ENCODE results near the gene LSAMP. TPM values are rescaled to one million over a fixed set of nuclear protein-coding genes. Genes with fewer than 3 reads are reported as not detected.

LSAMP gene
- total RNA-seq, 2 donors from 2014 or later = 1.6 to 4.7 TPM

- ATAC-seq (no peak), DNase-seq (no peak)
- intact Hi-C loops (cut with DNase I) = no loop called here
Measured at GRCh38 chr3:116306149-116306548, 139.1 kb downstream of the LSAMP start.

GRCh38 chr3:116302087-116302747 is 143.1 kb downstream of the LSAMP start:
- ATAC-seq (no peak), DNase-seq (no peak)
- intact Hi-C loops (cut with DNase I) = no loop called here

- ATAC-seq = no peak
- no peak for DNase-seq
- intact Hi-C loops (cut with DNase I) = no loop called here
Measured at GRCh38 chr3:116301422-116301821, 143.9 kb downstream of the LSAMP start.

DNA sequence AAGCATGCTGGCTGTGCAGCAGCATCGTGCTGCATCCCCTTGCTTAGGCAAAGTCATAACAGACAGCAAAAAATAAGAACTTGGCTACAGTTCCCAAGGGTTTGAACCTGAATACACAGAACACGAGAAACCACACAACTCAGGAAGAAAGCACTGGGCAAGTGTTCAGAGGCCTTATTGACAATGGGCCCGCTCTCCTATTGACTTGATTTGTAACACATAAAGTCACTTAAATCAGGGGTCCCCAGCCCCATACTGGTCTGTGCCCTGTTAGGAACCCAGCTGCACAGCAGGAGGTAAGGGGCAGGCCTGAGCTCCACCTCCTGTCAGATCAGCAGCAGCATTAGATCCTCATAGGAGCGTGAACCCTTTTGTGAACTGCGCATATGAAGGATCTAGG is 145.1 kb downstream of the LSAMP start:
- ATAC-seq = no peak

DNA sequence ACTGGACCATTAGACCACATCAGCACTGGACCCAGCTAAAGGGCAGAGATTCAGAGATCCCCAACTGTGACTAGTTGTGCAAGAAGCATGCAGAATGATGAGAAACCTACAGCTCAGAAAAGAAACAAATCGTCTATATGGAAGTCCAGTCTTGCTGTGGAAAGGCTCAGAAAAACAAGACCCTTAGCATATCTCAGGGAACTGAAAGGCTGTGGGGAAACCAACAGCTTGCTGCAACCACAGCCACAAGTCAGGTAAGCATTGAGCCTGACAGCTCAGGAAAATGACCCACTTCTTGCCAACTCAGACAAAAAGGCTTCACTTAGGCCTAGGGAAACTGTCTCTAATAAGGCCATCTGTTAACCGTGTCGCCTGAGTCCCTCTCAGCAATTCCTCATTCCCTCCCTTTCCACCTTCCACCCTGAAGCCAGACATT is 145.6 kb downstream of the LSAMP start:
- DNase-seq = no peak
- intact Hi-C loops (cut with DNase I) = no loop called here
- no peak for ATAC-seq

More for the DNA sequence above, 145.1 kb downstream of the LSAMP start:
- intact Hi-C loops (cut with DNase I) = no loop called here
- DNase-seq = no peak

DNA sequence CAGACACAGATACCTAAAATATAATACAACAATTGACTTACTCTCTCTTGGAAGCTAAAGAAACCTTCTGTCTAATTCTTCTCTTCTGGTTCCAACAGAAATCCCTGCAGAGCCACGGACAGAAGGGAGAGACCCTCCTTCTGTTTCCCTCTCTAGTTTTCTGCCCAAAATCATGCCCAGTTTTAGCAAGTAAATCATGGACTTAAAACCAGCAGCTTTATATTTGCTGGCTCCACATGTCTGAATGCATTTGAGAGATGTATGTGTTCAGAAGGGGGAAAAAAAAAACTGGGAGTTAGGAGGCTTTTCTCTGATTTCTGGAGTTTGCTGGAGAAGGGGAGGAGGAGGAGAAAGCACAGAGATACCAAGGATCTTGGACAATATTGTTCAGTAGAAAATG is 147.1 kb downstream of the LSAMP start:
- intact Hi-C loops (cut with DNase I) = no loop called here
- DNase-seq (no peak), ATAC-seq (no peak)

- DNase-seq = no peak
- no peak for ATAC-seq
- intact Hi-C loops (cut with DNase I) = no loop called here
Measured at GRCh38 chr3:116291141-116291540, 154.1 kb downstream of the LSAMP start.

- DNase-seq (no peak), ATAC-seq (no peak)
- intact Hi-C loops (cut with DNase I) = no loop called here
Measured at GRCh38 chr3:116288485-116288884, 156.8 kb downstream of the LSAMP start.

GRCh38 chr3:116285781-116286421 is 159.4 kb downstream of the LSAMP start:
- ATAC-seq (no peak), DNase-seq (no peak)
- intact Hi-C loops (cut with DNase I) = no loop called here

GRCh38 chr3:116281313-116282143 is 163.8 kb downstream of the LSAMP start:
- no peak for ATAC-seq
- intact Hi-C loops (cut with DNase I) = no loop called here
- no peak for DNase-seq

GRCh38 chr3:116280130-116280740 is 165.1 kb downstream of the LSAMP start:
- ATAC-seq (peak in 1 of 2 donors; percentile 15), DNase-seq (no peak)
- intact Hi-C loops (cut with DNase I) = no loop called here

- ATAC-seq (no peak), DNase-seq (no peak)
- intact Hi-C loops (cut with DNase I) = no loop called here
Measured at GRCh38 chr3:116276675-116277074, 168.6 kb downstream of the LSAMP start.

- intact Hi-C loops (cut with DNase I) = no loop called here
- DNase-seq (no peak), ATAC-seq (no peak)
Measured at GRCh38 chr3:116270056-116270455, 175.2 kb downstream of the LSAMP start.

- intact Hi-C loops (cut with DNase I) = no loop called here
Measured at GRCh38 chr3:116267116-116267515, 178.2 kb downstream of the LSAMP start.

DNA sequence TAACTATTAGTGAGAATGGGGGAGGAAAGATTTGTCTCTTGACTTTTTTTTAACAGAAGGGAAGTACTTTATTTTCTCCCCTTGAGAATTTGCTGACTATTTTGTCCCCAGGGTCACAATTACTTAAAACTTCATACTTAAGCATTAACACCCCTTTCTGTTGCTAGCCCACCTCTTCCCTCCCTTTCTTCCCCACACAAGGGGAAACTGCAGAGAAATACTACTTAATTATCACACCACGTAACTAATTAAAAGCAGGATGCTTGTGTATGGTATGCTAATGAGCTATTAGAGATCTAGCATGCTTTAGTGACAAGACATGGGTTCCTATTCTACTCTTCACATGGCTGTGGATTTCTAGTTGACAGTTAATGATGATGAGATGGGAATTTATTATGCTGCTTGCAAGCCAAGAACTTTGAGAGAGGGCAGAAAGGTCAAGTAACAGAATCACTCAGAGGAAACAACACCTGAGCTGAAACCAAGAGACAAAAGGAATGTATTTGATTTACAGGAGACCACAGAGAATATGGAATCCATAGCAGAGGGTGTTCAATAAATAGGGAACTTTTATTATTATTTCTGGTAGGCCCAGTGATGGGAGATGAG is 179.2 kb downstream of the LSAMP start:
- ATAC-seq (no peak), DNase-seq (no peak)

More at GRCh38 chr3:116267116-116267515, 178.2 kb downstream of the LSAMP start:
- DNase-seq = no peak
- no peak for ATAC-seq

GRCh38 chr3:116265320-116265695 is 180.0 kb downstream of the LSAMP start:
- DNase-seq = no peak
- intact Hi-C loops (cut with DNase I) = no loop called here
- ATAC-seq = no peak

More for the DNA sequence above, 179.2 kb downstream of the LSAMP start:
- intact Hi-C loops (cut with DNase I) = no loop called here

DNA sequence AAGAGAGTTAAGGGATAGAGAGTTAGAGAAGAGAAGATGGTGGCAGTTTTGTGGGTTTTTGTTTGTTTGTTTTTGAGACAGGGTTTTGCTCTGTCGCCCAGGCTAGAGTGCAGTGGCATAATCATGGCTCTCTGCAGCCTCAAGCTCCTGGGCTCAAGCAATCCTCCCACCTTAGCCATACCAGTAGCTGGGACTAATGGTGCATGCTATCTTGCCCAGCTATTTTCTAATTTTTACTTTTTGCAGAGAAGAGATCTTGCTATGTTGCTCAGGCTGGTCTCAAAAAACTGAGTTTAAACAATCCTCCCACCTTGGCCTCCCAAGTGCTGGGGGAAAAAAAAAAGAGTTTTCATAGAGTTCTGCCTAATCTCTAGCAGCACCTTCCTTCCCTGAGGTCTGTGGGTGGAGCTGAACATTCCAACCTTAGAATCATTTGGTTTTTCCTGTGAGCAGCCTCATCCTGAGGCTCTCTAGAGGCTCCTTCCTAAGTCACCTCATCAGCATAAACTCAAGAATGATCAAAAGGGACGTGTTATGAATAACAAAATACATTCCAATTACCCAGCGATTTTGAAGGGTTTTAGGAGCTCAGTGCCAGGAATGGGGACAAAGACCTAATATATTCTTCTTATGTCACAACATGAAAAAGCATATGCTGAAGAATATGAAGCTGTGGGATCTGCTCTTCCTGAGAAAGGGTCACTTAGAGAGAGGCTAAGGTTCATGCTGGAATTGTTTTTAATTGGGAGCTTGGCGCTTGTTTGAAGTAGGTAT is 180.6 kb downstream of the LSAMP start:
- ATAC-seq = peak in 1 of 2 donors; percentile 34
- intact Hi-C loops (cut with DNase I) = no loop called here
- DNase-seq = no peak

DNA sequence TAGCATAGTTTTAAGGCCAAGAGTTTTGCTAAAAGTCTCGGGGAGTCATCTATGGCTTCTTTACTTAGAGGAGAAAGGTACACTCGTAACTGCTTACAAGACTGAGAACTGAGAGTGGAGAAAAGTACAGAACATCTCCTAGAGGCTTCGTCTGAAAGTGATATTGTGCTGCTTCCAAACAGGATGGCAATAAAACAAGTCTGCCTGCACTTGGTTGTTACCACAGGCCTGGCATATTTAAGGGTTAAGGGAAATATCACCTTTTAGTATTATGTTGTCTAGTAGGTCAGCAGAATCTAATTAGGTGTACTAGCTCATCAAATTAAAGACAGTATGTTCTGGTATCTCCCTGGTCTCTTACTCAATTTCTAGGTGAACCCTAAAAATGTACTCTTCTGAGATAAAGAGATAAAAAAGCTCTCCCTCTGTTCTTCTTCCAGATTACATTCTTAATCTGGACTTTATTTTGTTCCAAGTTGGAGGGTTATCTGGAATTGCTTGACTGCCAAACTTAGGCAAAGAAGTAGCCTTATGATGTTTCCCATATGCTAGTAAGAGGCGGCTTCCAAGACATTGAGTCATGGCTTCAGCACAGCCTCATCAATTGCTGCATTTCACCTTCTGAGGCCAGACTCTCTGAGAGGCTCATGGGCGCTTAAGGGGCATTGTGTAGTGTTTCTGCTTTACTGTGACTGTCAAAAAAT is 181.3 kb downstream of the LSAMP start:
- ATAC-seq (peak; percentile 27 to 84), DNase-seq (no peak)
- intact Hi-C loops (cut with DNase I) = no loop called here
